Stimulated activated CD4-positive, alpha-beta T cell treated with anti-CD3 and anti-CD28 coated beads, Interleukin-12 subunit alpha, Interleukin-12 subunit beta, amount 100 ng/mL, for 48 hours (primary cell): ENCODE measurements around the gene ZNF174.

Source experiments
- DNase-seq, 3 donors: peaks; one replicate each; pipeline ENCODE4 v3.0.0-alpha.2; 2020; ENCODE audit warnings: low read depth in 2 of 3, low spot score in 1 of 3

Gene ZNF174

DNA sequence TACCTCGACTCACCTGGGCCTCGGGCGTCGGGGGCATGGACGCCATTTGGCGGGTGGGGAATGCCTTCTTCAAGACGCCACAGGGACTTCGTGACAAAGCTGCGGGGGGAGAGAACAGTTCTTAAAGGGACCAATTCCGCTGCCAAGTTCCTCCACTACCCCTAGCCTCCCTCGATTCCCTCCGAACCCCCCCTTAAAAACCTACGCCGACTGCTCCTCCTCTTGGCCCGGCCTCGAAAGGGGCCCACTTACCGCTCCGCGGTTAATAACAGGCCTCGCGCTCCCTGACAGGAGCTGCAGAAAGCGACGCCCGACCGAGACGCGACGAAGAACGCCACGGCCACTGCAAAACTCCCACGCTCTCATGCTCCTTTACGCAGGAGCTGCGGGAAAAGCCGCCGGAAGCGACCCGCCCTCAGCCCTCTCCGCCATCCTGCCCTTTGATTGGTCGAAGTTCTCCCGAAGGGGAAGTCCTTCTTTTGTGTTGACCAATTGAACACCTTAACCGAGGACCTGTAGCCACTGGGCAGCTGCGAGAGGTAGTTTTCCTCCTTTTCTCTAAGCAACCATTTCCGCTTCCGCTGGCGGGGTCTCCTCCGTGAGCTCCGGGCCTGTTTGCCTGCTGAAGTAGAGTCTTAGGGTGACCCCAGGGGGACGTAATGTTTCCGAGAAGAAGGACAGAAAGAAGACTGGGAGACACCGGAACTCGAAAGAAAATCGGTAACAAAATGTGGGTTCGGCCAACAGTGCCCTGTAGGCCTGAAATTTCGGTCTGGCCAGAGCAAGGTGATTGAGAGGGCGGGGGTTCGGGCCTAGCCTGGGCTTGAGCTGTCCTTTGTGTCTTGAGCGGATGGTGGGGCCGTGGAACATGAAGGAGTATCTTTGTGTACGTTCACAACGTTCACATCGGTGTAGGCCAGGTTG lies 42.4 kb downstream of the ZNF174 start, which contains the start of the genes NAA60 and ZNF597:
Gene NAA60, plus strand, starts transcription at position 573 of the 924 bp plus-strand sequence. CDS start 32,548 bp downstream, outside the sequence.
Gene ZNF597, minus strand, starts transcription at position 397 of the 924 bp plus-strand sequence. Its CDS starts 351 bp downstream, at position 46.
- peak; percentile 70 to 76 (median 75) for DNase-seq

DNA sequence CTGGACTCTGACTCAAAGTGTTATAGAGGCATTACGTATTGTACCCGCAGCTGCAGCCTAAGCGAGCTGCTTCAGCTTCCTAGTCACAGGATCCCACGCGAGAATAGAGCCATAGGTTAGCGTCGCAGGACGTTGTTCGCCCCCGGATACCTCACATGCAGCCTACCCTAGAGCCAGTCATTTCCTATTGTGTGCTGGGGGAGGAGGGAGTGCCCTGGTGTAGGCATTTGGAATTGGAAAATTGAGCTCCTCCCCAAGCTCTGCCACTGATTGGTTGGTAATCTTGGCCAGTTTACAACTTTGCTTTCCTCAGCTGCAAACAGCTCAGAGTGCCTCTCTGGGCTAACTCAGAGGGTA lies 43.0 kb downstream of the ZNF174 start:
- DNase-seq = peak in 2 of 3 donors; percentile 27 to 44

DNA sequence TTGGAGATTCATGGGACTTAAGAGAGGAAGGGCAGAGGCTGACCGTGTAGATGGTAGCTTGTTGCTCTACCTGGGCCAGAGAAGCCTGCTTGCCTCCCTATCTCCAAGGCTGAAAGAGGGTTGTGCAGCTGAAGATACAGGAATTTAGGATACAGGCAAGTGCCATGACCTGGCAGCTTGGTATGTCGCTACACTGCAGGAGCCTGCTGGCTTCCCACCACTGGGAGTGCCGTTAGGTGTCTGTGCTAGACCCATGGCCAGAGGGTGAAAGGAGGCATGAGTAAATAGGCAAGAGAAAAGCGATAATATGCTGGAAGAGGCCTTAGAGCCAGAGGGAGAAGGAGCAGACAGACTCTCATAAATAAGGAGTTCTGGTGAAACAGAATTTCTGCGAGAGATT lies 53.1 kb downstream of the ZNF174 start:
- DNase-seq = no peak

DNA sequence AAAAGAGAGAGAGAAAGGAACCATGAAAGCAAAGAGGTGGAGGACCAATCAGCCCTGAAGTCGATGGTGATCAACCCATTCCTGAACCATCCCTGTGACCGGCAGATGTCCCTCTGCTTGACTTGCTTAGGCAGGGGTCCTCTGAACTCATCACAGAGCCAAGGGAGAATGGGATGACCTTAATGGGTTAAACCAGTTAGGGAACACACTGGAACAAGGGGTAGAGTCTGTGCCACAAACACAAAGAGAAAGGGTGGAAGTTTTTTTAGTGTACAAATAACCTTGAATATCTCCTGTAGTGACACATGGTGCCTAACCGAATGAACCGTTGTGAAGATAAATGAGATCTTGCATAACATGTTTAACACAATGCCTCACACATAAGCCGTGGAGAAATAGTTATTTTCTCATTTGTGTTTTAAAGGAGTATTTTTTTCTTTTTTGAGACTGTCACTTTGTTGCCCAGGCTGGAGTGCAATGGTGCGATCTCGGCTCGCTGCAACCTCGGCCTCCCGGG lies 53.7 kb downstream of the ZNF174 start:
- no peak for DNase-seq

DNA sequence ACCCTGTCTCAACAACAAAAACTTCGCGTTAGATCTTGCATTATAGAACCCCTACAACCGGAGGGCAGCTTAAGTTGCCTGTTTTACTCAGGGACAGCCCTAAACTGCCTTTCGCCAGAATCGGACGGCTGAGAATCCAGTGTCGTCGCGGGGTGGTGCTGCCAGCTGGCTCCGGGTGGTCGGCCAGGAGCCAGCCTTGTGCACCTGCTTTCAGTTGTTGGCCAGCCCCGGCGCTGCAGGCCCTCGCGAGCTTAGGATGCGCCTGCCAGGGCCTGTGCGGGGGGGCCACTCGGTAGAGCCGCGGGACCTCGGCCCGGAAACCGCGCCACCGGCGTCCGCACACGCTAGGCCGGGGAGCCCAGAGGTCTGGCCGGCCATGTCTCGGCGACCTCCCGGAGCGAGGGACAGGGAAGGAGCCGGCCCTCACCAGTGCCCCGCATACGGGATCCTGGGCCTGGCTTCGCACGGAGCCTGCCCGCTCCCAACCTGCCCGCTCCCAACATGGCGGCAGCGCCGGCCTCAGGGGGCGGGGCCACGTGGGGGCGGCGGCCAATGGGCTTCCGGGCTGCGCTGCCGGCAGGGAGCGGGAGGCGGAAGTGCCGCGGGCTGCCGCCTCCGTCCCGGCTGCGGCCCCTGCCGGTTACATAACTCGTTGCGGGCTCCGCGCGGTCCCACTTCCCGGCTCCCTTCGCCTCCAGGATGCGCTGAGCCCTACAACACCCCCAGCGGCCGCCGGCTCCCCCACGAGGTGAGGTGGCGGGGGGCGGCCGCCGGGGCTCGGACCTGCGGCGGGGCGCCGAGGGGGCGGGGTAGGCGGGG lies 56.6 kb downstream of the ZNF174 start:
- peak; percentile 74 to 87 (median 80) for DNase-seq

DNA sequence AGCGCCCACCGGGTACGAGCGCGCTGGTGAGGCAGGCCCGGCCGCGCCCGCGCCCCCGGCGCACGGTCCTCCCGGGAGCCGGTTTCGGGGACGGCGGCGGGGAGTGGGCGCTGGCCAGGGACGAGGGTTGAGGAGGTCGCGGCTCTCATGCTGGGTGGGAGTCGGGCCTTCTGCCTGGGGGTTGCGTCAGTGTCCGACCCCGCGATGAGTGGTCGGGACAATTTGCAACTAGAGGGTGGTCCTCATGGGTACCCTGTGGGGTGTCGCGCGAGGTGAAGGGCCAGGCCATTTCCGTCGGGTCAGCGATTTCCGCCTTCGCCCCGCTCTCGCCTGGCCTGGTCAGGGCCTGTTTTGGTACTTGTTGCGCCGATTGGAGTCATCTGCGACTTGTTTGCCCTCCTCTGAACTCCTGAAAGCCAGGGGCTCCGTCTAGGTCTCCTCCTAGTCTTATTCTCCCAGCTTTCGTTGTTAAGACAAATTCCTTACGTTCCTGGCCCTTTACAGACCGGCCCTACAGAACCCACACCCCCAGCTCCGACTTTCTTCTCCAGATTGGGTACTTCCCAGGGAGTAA lies 57.4 kb downstream of the ZNF174 start:
- no peak for DNase-seq

DNA sequence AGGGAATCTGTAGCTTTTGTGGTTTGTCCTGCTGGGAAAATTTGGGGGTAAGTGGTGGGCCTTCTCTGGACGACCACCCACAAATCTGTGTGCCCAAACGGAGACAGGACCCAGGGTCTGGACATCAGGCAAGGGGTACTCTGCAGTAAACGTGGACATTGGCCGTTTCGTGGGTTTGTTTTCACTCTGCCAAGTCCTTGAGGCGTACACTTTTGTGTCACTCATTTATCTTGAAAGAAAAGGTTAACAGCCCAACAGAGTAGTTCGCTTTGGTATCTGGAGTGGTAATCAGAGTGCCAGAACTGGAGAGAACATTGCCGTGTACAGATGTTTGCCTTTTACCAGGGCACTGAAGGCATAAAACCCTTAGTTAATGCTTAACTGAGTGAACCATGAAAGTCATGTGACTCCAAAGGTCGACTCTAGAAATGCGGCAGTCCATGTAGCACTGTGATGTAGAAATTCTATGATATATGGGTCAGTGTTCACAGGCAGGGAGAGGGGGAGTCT lies 57.9 kb downstream of the ZNF174 start:
- DNase-seq = no peak
